ENCODE results near the gene PQBP1. TPM values are rescaled to one million over a fixed set of nuclear protein-coding genes. Genes with fewer than 3 reads are reported as not detected.

PQBP1 gene
- total RNA-seq, 1 donor from 2014 or later = 55.0 TPM

DNA sequence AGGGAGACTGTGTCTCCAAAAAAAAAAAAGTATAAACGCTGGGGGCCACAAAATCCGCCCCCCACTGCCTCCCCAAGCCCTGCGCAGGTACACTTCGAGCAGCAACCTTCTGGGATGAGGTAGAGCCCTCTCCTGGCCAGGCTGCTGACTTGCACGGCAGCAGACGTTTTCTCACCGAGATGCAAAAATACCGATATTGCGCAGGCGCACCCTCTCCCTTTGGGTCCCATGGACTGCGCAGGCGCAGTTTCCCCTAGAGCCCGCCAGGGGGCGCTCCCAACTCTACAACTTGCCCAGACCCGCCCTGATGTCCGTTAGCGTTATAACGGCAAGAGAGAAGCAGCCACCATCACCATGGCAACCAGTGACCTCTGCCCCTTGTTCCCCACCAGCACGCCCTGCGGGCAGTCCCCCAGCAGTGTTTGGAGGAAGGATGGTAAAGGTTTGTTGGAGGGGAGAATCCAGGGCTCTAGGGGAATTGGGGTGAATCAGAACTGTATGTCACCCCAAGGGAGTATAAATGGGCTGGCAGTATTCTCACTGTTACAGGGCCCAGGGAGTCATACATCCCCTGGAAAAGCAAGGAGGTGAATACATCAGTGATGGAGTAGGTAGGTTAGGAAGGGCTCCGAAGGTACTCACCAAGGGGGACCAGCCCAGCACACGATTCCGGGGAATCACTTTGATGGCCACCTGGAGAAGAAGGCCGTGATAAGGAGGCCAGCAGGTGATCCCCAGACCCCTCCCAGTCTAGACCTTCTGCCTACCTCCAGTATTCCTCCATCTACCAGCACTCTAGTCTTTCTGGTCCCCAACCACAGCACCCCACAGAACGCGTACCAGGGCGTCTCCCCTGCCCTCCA is 19.6 kb downstream of the PQBP1 start:
- Histone ChIP-seq H3K27ac (peak overlapping the region; percentile 86), H3K4me3 (peak overlapping the region; percentile 65), H3K27me3 (ENCODE audit: low read depth) (no peaks in the 10 kb centered on the region), H3K9me3 (no peaks in the 10 kb centered on the region), H3K4me1 (peaks cover 2% of the 10 kb centered on the region), H3K36me3 (peaks cover 23% of the 10 kb centered on the region)
- TF ChIP-seq, protein P1, sequence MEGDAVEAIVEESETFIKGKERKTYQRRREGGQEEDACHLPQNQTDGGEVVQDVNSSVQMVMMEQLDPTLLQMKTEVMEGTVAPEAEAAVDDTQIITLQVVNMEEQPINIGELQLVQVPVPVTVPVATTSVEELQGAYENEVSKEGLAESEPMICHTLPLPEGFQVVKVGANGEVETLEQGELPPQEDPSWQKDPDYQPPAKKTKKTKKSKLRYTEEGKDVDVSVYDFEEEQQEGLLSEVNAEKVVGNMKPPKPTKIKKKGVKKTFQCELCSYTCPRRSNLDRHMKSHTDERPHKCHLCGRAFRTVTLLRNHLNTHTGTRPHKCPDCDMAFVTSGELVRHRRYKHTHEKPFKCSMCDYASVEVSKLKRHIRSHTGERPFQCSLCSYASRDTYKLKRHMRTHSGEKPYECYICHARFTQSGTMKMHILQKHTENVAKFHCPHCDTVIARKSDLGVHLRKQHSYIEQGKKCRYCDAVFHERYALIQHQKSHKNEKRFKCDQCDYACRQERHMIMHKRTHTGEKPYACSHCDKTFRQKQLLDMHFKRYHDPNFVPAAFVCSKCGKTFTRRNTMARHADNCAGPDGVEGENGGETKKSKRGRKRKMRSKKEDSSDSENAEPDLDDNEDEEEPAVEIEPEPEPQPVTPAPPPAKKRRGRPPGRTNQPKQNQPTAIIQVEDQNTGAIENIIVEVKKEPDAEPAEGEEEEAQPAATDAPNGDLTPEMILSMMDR (IDR thresholded peaks at IDR 0.05) = peak; percentile 91
- DNase-seq = peak; percentile 92
- peak; percentile 75 to 88 for ATAC-seq
- intact Hi-C loops (cut with DNase I) = no loop called here

- intact Hi-C loops (cut with DNase I) = no loop called here
- DNase-seq (no peak), ATAC-seq (peak in 1 of 2 donors; percentile 16)
- TF ChIP-seq, protein P1 (IDR thresholded peaks at IDR 0.05) = no peak
- peak overlapping the region; percentile 65 for H3K4me3 ChIP-seq
- H3K9me3 ChIP-seq = no peaks in the 10 kb centered on the region
- H3K4me1 ChIP-seq = no peaks in the 10 kb centered on the region
- H3K27me3 ChIP-seq (ENCODE audit: low read depth) = no peaks in the 10 kb centered on the region
- peak overlapping the region; percentile 86 for H3K27ac ChIP-seq
- H3K36me3 ChIP-seq = peaks cover 32% of the 10 kb centered on the region
Measured at GRCh38 chrX:48918301-48918642, 20.5 kb downstream of the PQBP1 start.

GRCh38 chrX:48918643-48919340 is 21.1 kb downstream of the PQBP1 start, which contains the start of gene PIM2:
Gene PIM2 (minus strand): TSS chrX:48919024. CDS start chrX:48918834, 190 bp downstream.
- Histone ChIP-seq H3K4me3 (peak within 1 kb of the TSS; percentile 65), H3K36me3 (peaks cover 34% of the 10 kb centered on the region), H3K27me3 (ENCODE audit: low read depth) (no peaks in the 10 kb centered on the region), H3K27ac (peak within 1 kb of the TSS; percentile 86), H3K4me1 (no peaks in the 10 kb centered on the region), H3K9me3 (no peaks in the 10 kb centered on the region)
- ATAC-seq (peak; percentile 92 to 94), DNase-seq (peak; percentile 94)
- TF ChIP-seq, protein P1 (IDR thresholded peaks at IDR 0.05) = no peak
- intact Hi-C loops (cut with DNase I) = no loop called here

DNA sequence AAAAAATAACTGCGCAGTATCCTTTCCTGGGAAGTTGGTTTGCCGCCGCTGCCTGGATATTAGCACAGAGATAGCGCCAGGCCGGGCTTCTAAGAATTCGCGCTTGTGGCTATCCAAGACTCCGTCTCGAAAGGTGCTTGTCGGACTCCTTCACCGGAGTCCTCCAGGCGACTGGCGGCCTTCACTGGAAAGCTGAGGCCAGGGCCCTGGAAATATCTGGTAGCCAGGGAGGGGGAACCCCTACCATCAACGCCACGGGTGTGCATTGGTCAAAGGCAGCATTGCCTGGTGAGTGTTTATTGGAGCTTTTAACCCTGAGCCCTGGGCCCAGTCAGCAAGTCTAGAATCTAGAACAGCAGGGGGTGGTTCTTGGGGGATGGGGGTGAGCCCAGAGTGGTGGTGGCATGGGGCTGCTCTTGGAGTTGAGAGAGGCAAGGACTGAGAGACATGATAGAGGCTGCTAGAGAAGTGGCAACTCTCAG is 21.7 kb downstream of the PQBP1 start:
- H3K27me3 ChIP-seq (ENCODE audit: low read depth) = no peaks in the 10 kb centered on the region
- no peaks in the 10 kb centered on the region for H3K9me3 ChIP-seq
- TF ChIP-seq, protein P1 (IDR thresholded peaks at IDR 0.05) = no peak
- no peaks in the 10 kb centered on the region for H3K4me1 ChIP-seq
- DNase-seq (no peak), ATAC-seq (peak; percentile 4 to 17)
- peak overlapping the region; percentile 65 for H3K4me3 ChIP-seq
- intact Hi-C loops (cut with DNase I) = no loop called here
- peak overlapping the region; percentile 86 for H3K27ac ChIP-seq
- H3K36me3 ChIP-seq = peaks cover 33% of the 10 kb centered on the region

DNA sequence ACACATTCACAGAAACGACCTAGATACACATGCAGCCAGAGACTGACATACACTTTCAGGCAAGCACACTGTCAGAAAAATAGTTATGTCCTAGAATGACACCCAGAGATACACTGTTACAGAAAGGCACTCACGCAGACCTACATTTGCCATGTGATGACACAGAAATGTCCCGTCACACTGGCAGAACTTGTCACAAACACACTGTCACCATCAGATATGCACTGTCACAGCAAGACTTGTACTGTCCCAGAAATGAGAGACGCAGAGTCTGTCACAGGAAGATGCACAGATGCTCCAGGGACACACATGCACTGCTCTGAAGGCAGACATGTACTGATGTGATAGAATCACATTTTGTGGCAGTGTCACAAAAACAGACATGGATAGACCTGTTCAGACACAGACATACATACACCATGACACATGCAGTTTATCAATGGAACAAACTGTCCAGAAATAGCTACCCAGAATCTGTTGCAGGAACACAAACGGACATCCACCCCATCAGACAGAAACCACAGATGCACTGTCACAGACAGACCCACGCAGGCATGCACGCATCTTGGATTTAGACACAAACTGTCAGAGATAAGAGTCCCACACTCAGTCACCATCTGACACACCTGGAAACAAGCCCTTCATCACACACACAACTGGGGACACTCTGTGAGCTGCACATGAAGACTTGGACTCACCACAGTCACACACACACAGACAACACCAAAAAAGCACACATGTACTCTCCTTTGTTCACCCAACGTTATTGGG is 22.4 kb downstream of the PQBP1 start:
- DNase-seq (no peak), ATAC-seq (no peak)
- Histone ChIP-seq H3K9me3 (no peaks in the 10 kb centered on the region), H3K36me3 (peaks cover 30% of the 10 kb centered on the region), H3K4me3 (peak overlapping the region; percentile 65), H3K27me3 (ENCODE audit: low read depth) (no peaks in the 10 kb centered on the region), H3K4me1 (no peaks in the 10 kb centered on the region), H3K27ac (peak overlapping the region; percentile 86)
- TF ChIP-seq, protein P1 (IDR thresholded peaks at IDR 0.05) = no peak
- intact Hi-C loops (cut with DNase I) = no loop called here
